ENCODE results near the gene KDM7A. TPM values are rescaled to one million over a fixed set of nuclear protein-coding genes. Genes with fewer than 3 reads are reported as not detected.

Gene KDM7A
- total and polyA plus RNA-seq, 2 of the 4 experiments (the other 2 are of a cell fraction) = 1.5 to 2.3 TPM

GRCh38 chr7:140197938-140198337 is 21.2 kb upstream of the KDM7A start:
- POLR2A ChIA-PET (ENCODE audit: unreplicated experiment) = no interaction called here
- Histone ChIP-seq H3K36me3 (ENCODE audit: control insufficient read depth, insufficient read depth, low read length) (no peaks in the 10 kb centered on the region), H2BK5ac (ENCODE audit: low read depth, low read length, poor library complexity, severe bottlenecking) (no peak overlapping the region), H3K27me3 (ENCODE audit: control insufficient read depth, insufficient read depth, low read length) (peaks cover 9% of the 10 kb centered on the region), H2BK20ac (ENCODE audit: low read depth, low read length) (no peak overlapping the region), H2AK9ac (replicated peaks; ENCODE audit: low read depth, low read length, poor library complexity) (no peak overlapping the region), H2BK15ac (ENCODE audit: low read depth, low read length) (no peak overlapping the region), H3K4ac (ENCODE audit: low read depth, low read length) (no peak overlapping the region), H2BK120ac (ENCODE audit: low read depth, low read length) (no peak overlapping the region), H4K5ac (ENCODE audit: low read depth, low read length) (no peak overlapping the region), H3K4me3 (ENCODE audit: insufficient read depth, low read depth, low read length) (no peak overlapping the region), H3K9me1 (ENCODE audit: insufficient read depth, low read length) (peaks cover 4% of the 10 kb centered on the region; the same call in 1 of the 2 replicates), H3K9me3 (ENCODE audit: control insufficient read depth, insufficient read depth, low read length) (0 out of 2 replicates have a peak, but pooled peaks cover 2% of the 10 kb centered on the region), H3K18ac (ENCODE audit: low read depth, low read length) (no peak overlapping the region), H3K79me1 (ENCODE audit: low read depth in 1 of 2, low read length in 2 of 2) (no peaks in the 10 kb centered on the region), H3K9ac (ENCODE audit: low read depth, low read length) (no peak overlapping the region), H4K20me1 (ENCODE audit: insufficient read depth, low read length) (no peaks in the 10 kb centered on the region), H2AFZ (replicated peaks; ENCODE audit: low read length, poor library complexity) (no peak overlapping the region), H3K4me2 (ENCODE audit: low read depth, low read length) (no peak overlapping the region), H3K56ac (ENCODE audit: extremely low read depth, insufficient read depth, low read length) (no peak overlapping the region), H4K8ac (ENCODE audit: low read depth in 2 of 2, low read length in 2 of 2) (no peak overlapping the region), H3K4me1 (ENCODE audit: control insufficient read depth, insufficient read depth, low read length) (no peaks in the 10 kb centered on the region), H3K23ac (ENCODE audit: low read depth, low read length) (no peak overlapping the region), H3K27ac (ENCODE audit: insufficient read depth, low read length) (no peak overlapping the region), H3K14ac (replicated peaks; ENCODE audit: low read depth, low read length) (no peak overlapping the region), H2AK5ac (ENCODE audit: low read depth, low read length) (no peak overlapping the region), H4K91ac (ENCODE audit: insufficient read depth, low read depth, low read length) (no peak overlapping the region)
- in situ Hi-C loops (cut with MboI; ENCODE audit: low sequenced_read_pairs) = loop anchor here (10.0 kb wide), 1 partner anchor 107 kb away; no protein-coding TSS in a partner anchor
- 100% methylated on average over 1 of the region's 2 CpGs; no CpG with 5 or more reads in 1 of the 2 experiments for WGBS, 2 experiments (ENCODE audit: extremely low coverage in 2 of 2, insufficient read length in 1 of 2)
- CTCF ChIA-PET = no interaction called here
- intact Hi-C loops (cut with micrococcal nuclease) = no loop called here
- ATAC-seq (ENCODE audit: low read depth) = no peak
- no TSS peak for BruUV-seq (replicated peaks)
- TF ChIP-seq CEBPB (IDR thresholded peaks at IDR 0.05; ENCODE audit: low read depth, low read length) (0 out of 2 replicates have a peak, but pooled peaks have one; percentile 2), RFX5 (IDR thresholded peaks at IDR 0.05; ENCODE audit: low read depth, low read length) (no peak)
- DNase-seq = no peak
- dilution Hi-C loops (cut with HindIII; ENCODE audit: low sequenced_read_pairs, unreplicated experiment) = no loop called here
